ENCODE measurements around the gene ZNF611.
"Not testable (repeated sequence)": the region's sequence is repeated elsewhere in the genome, so short reads cannot be mapped to it uniquely, and the experiment has no call there.

Gene ZNF611

GRCh38 chr19:52675239-52675638, 59.6 kb downstream of the ZNF611 start:
- DNase-seq: not testable (repeated sequence)

- no peak for DNase-seq
Measured at GRCh38 chr19:52673014-52673413, 61.8 kb downstream of the ZNF611 start.

GRCh38 chr19:52670046-52670445, 64.8 kb downstream of the ZNF611 start:
- DNase-seq: no peak

GRCh38 chr19:52669586-52669985, 65.3 kb downstream of the ZNF611 start:
- DNase-seq: no peak

GRCh38 chr19:52667972-52668371, 66.9 kb downstream of the ZNF611 start:
- DNase-seq: no peak

- no peak for DNase-seq
Measured at GRCh38 chr19:52666506-52666905, 68.3 kb downstream of the ZNF611 start.

- DNase-seq: no peak
Measured at GRCh38 chr19:52665529-52665928, 69.3 kb downstream of the ZNF611 start.

- DNase-seq: no peak
Measured at GRCh38 chr19:52665027-52665426, 69.8 kb downstream of the ZNF611 start.

- DNase-seq: no peak
Measured at GRCh38 chr19:52664461-52664860, 70.4 kb downstream of the ZNF611 start.

GRCh38 chr19:52662631-52663030, 72.2 kb downstream of the ZNF611 start:
- no peak for DNase-seq

- DNase-seq: no peak
Measured at GRCh38 chr19:52660981-52661380, 73.9 kb downstream of the ZNF611 start.

GRCh38 chr19:52659013-52659412, 75.8 kb downstream of the ZNF611 start:
- DNase-seq: no peak

- DNase-seq: no peak
Measured at GRCh38 chr19:52658595-52658994, 76.2 kb downstream of the ZNF611 start.

GRCh38 chr19:52653161-52653560, 81.7 kb downstream of the ZNF611 start:
- DNase-seq: no peak
